GM19452 (cell line): ENCODE results near the gene ACBD3.
"Not testable (repeated sequence)": the region's sequence is repeated elsewhere in the genome, so short reads cannot be mapped to it uniquely, and the experiment has no call there.

Experiments used
- ATAC-seq: cut with Tn5 transposase; IDR thresholded peaks from one replicate; pipeline ENCODE4 v1.9.1; 2021; ENCODE audit not compliant: unreplicated experiment

ACBD3 gene

GRCh38 chr1:226186124-226187018, at the start of gene ACBD3:
ACBD3 (minus strand) TSS chr1:226186741; CDS start chr1:226186675, 66 bp downstream.
- peak; percentile 93 for ATAC-seq

- ATAC-seq, result no peak
Observed at GRCh38 chr1:226233806-226234205, 47.3 kb upstream of the ACBD3 start.

GRCh38 chr1:226233293-226233692, 46.8 kb upstream of the ACBD3 start:
- ATAC-seq, result no peak

GRCh38 chr1:226226601-226227000, 40.1 kb upstream of the ACBD3 start:
- ATAC-seq, result no peak

GRCh38 chr1:226223786-226224244, 37.3 kb upstream of the ACBD3 start:
- peak; percentile 56 for ATAC-seq

- ATAC-seq, result peak; percentile 48
Observed at GRCh38 chr1:226223157-226223785, 36.7 kb upstream of the ACBD3 start, which contains the start of gene MIXL1. MIXL1 (plus strand) TSS chr1:226223664; CDS start chr1:226223682, 18 bp downstream.

- no peak for ATAC-seq
Observed at GRCh38 chr1:226222686-226223085, 36.1 kb upstream of the ACBD3 start.

- ATAC-seq, result no peak
Observed at GRCh38 chr1:226220473-226221189, 34.1 kb upstream of the ACBD3 start.

GRCh38 chr1:226217273-226217672, 30.7 kb upstream of the ACBD3 start:
- ATAC-seq, result no peak

GRCh38 chr1:226216056-226216455, 29.5 kb upstream of the ACBD3 start:
- ATAC-seq, result no peak

GRCh38 chr1:226215239-226215638, 28.7 kb upstream of the ACBD3 start:
- no peak for ATAC-seq

- no peak for ATAC-seq
Observed at GRCh38 chr1:226212545-226212944, 26.0 kb upstream of the ACBD3 start.

GRCh38 chr1:226211181-226211821, 24.8 kb upstream of the ACBD3 start:
- no peak for ATAC-seq

GRCh38 chr1:226210571-226211176, 24.1 kb upstream of the ACBD3 start:
- ATAC-seq, result no peak

- ATAC-seq, result no peak
Observed at GRCh38 chr1:226209307-226210059, 22.9 kb upstream of the ACBD3 start.

GRCh38 chr1:226207048-226207447, 20.5 kb upstream of the ACBD3 start:
- no peak for ATAC-seq

- ATAC-seq, result no peak
Observed at GRCh38 chr1:226204198-226204597, 17.7 kb upstream of the ACBD3 start.

- ATAC-seq, result no peak
Observed at GRCh38 chr1:226203655-226204054, 17.1 kb upstream of the ACBD3 start.

GRCh38 chr1:226203240-226203639, 16.7 kb upstream of the ACBD3 start:
- ATAC-seq, result no peak

GRCh38 chr1:226202666-226203065, 16.1 kb upstream of the ACBD3 start:
- not testable (repeated sequence) for ATAC-seq
